HL-60 (cell line): ENCODE data around the gene MYMX.

ENCODE experiments used
- DNase-seq, 2 experiments: peaks; one replicate each; pipeline ENCODE4 v3.0.0-alpha.2; 2010 to 2020; ENCODE audit warnings: low read depth in 1 of 2, low spot score in 1 of 2
- H3K27ac ChIP-seq: fragments of 250-450 bp; sonication (Bioruptor Pico); replicated peaks from 2 replicates; pipeline ENCODE4 v1.5.1; 2020; ENCODE audit warnings: mild to moderate bottlenecking, moderate library complexity
- H3K27me3 ChIP-seq: fragments of 250-450 bp; sonication (Bioruptor Pico); 2 replicates; pipeline ENCODE4 v1.5.1; 2021; ENCODE audit warnings: mild to moderate bottlenecking, moderate library complexity; ENCODE audit not compliant: insufficient read depth, poor library complexity, severe bottlenecking
- H3K4me3 ChIP-seq: replicated peaks from 2 replicates; pipeline ENCODE4 v1.5.1; 2011; ENCODE audit warnings: mild to moderate bottlenecking, control low read depth, low read length; ENCODE audit not compliant: insufficient read depth
- CTCF ChIP-seq: IDR thresholded peaks from one replicate; pipeline ENCODE4 v1.5.1; 2011; ENCODE audit warnings: low read length, control low read depth, inconsistent platforms; ENCODE audit not compliant: insufficient read depth
- GABPA ChIP-seq: IDR thresholded peaks from 2 replicates; pipeline ENCODE4 v1.6.1; 2012; ENCODE audit warnings: low read depth
- POLR2AphosphoS5 ChIP-seq: IDR thresholded peaks from 2 replicates; pipeline ENCODE4 v1.6.1; 2012; ENCODE audit warnings: low read depth
- REST ChIP-seq: IDR thresholded peaks from 2 replicates; pipeline ENCODE4 v1.6.1; 2012; ENCODE audit warnings: low read depth; ENCODE audit not compliant: insufficient replicate concordance
- SPI1 ChIP-seq: IDR thresholded peaks from 2 replicates; pipeline ENCODE4 v1.6.1; 2012; ENCODE audit warnings: low read depth, mild to moderate bottlenecking, borderline replicate concordance

MYMX gene

GRCh38 chr6:44267252-44267651, 50.5 kb downstream of the MYMX start:
- Histone ChIP-seq H3K4me3 (no peak overlapping the region), H3K27me3 (peaks cover 20% of the 10 kb centered on the region), H3K27ac (no peak overlapping the region)
- no peak for DNase-seq
- TF ChIP-seq POLR2AphosphoS5 = no peak
- no peak for TF ChIP-seq CTCF
- TF ChIP-seq GABPA = no peak
- no peak for TF ChIP-seq REST
- no peak for TF ChIP-seq SPI1
